Panc1 (cell line): ENCODE results near the gene DUSP19. TPM values are rescaled to one million over a fixed set of nuclear protein-coding genes. Genes with fewer than 3 reads are reported as not detected.

Source experiments
- ATAC-seq: fragments of 200-7000 bp; cut with Tn5 transposase; 2 replicates; pipeline ENCODE4 v1.9.1; 2020; ENCODE audit warnings: mild to moderate bottlenecking, moderate library complexity
- BruUV-seq: library from RNA; stranded (reverse); fragments of 400-500 nt; replicated peaks from 2 replicates; lab custom pipeline; 2021; lab: Mats Ljungman, UMichigan
- CTCF ChIA-PET: fragments of 300-600 bp; sonication (Branson Sonifier 250); formaldehyde crosslinking; loops from one replicate; lab custom pipeline; 2022; ENCODE audit warnings: antibody characterized with exemption; lab: Charles Lee
- POLR2A ChIA-PET: fragments of 300-600 bp; sonication (Branson Sonifier 250); formaldehyde crosslinking; loops from one replicate; lab custom pipeline; 2022; ENCODE audit warnings: antibody characterized with exemption; lab: Charles Lee
- DNase-seq: peaks from one replicate; pipeline ENCODE4 v3.0.0-alpha.2; 2010; ENCODE audit warnings: low read depth, low spot score
- H3K27ac ChIP-seq: 2 replicates; pipeline ENCODE4 v1.5.1; 2011; ENCODE audit warnings: mild to moderate bottlenecking, low read length, inconsistent platforms
- H3K27me3 ChIP-seq: fragments of 200-500 bp; sonication (Bioruptor generic); 2 replicates; pipeline ENCODE4 v1.6.0; 2014; ENCODE audit warnings: low read length, inconsistent platforms; ENCODE audit not compliant: control insufficient read depth, insufficient read depth
- H3K36me3 ChIP-seq: fragments of 200-500 bp; sonication (Bioruptor generic); 2 replicates; pipeline ENCODE4 v1.5.1; 2014; ENCODE audit warnings: inconsistent platforms, mild to moderate bottlenecking, low read length, moderate library complexity; ENCODE audit not compliant: control insufficient read depth, insufficient read depth
- H3K4me1 ChIP-seq: 2 replicates; pipeline ENCODE4 v1.5.1; 2011; ENCODE audit warnings: inconsistent platforms, mild to moderate bottlenecking, low read length, moderate library complexity; ENCODE audit not compliant: control insufficient read depth, insufficient read depth
- H3K4me3 ChIP-seq, 2 experiments: 2 replicates each; pipeline ENCODE4 v1.5.1; 2011 to 2012; ENCODE audit warnings: low read depth in 2 of 2, low read length in 2 of 2, mild to moderate bottlenecking in 2 of 2, inconsistent platforms in 1 of 2, moderate library complexity in 1 of 2
- H3K9me3 ChIP-seq: fragments of 200-500 bp; sonication (Bioruptor generic); 2 replicates; pipeline ENCODE4 v1.5.1; 2014; ENCODE audit warnings: low read depth, mild to moderate bottlenecking, inconsistent platforms, low read length, moderate library complexity; ENCODE audit not compliant: control insufficient read depth, insufficient read depth
- CTCF ChIP-seq: fragments of 450-650 bp; IDR thresholded peaks from 2 replicates; pipeline ENCODE4 v1.5.1; 2017; ENCODE audit warnings: mild to moderate bottlenecking
- POLR2AphosphoS5 ChIP-seq: IDR thresholded peaks from 2 replicates; pipeline ENCODE4 v1.6.1; 2012; ENCODE audit warnings: mild to moderate bottlenecking, low read depth, low read length, moderate library complexity
- REST ChIP-seq, 2 experiments: IDR thresholded peaks; 2 replicates each; pipeline ENCODE4 v1.6.1; 2011 to 2012; ENCODE audit warnings: low read depth in 2 of 2, control low read depth in 1 of 2, low read length in 1 of 2, mild to moderate bottlenecking in 1 of 2, moderate library complexity in 1 of 2; ENCODE audit not compliant: insufficient read depth in 1 of 2
- SIN3A ChIP-seq: IDR thresholded peaks from 2 replicates; pipeline ENCODE4 v1.6.1; 2012; ENCODE audit warnings: low read depth, mild to moderate bottlenecking, low read length, moderate library complexity, borderline replicate concordance; ENCODE audit not compliant: insufficient read depth
- TCF7L2 ChIP-seq: IDR thresholded peaks from 2 replicates; pipeline ENCODE4 v1.6.1; 2011; ENCODE audit warnings: mild to moderate bottlenecking, low read depth, low read length, inconsistent platforms
- in situ Hi-C: cut with HindIII; loops from 2 replicates; pipeline ENCODE4 v1.10.0; 2016; ENCODE audit warnings: low sequenced_read_pairs, low pct_unique_long_range_greater_than_20kb
- intact Hi-C: fragments of 100-400 bp; cut with micrococcal nuclease; formaldehyde crosslinking; loops from one replicate; pipeline ENCODE4 v1.10.0; 2022; ENCODE audit not compliant: unreplicated experiment
- total RNA-seq: library from RNA; stranded (reverse); gene quantifications from one replicate; pipeline ENCODE4 v1.2.1, GENCODE V29; 2021; ENCODE audit not compliant: unreplicated experiment

DUSP19 gene
- total RNA-seq, 1 experiment from 2014 or later, result 1.3 TPM

- Histone ChIP-seq H3K4me1 (peaks cover 5% of the 10 kb centered on the region; the same call in 1 of the 2 replicates), H3K27me3 (no peaks in the 10 kb centered on the region), H3K9me3 (no peaks in the 10 kb centered on the region), H3K4me3 (no peak overlapping the region), H3K27ac (no peak overlapping the region), H3K36me3 (no peaks in the 10 kb centered on the region)
- ATAC-seq (no peak), DNase-seq (no peak)
- BruUV-seq, result no TSS peak
- ChIA-PET POLR2A (no interaction called here), CTCF (no interaction called here)
- in situ Hi-C loops (no loop called here), intact Hi-C loops (no loop called here)
- TF ChIP-seq SIN3A (no peak), TCF7L2 (no peak)
These were observed 3.4 kb downstream of the DUSP19 start for GRCh38 chr2:183081911-183082310.

GRCh38 chr2:183088061-183088460 is 9.5 kb downstream of the DUSP19 start:
- in situ Hi-C loops, result no loop called here
- H3K4me3 ChIP-seq, result no peak overlapping the region
- POLR2A ChIA-PET, result no interaction called here

More at GRCh38 chr2:183088061-183088460, 9.5 kb downstream of the DUSP19 start:
- H3K27me3 ChIP-seq, result no peaks in the 10 kb centered on the region
- intact Hi-C loops, result no loop called here
- H3K36me3 ChIP-seq, result no peaks in the 10 kb centered on the region
- no peak overlapping the region for H3K27ac ChIP-seq
- CTCF ChIA-PET, result no interaction called here
- DNase-seq, result no peak
- no peak for ATAC-seq
- TF ChIP-seq TCF7L2 (no peak), REST (IDR thresholded peaks at IDR 0.05; ENCODE audit: insufficient read depth in 1 of 2, low read depth in 2 of 2, low read length in 1 of 2) (no peak), SIN3A (no peak), CTCF (no peak), POLR2AphosphoS5 (no peak)
- no TSS peak for BruUV-seq
- H3K9me3 ChIP-seq, result no peaks in the 10 kb centered on the region
- no peaks in the 10 kb centered on the region for H3K4me1 ChIP-seq
